Measurements from ENCODE around the gene GPC3. TPM values are rescaled to one million over a fixed set of nuclear protein-coding genes. Genes with fewer than 3 reads are reported as not detected.
A peak's percentile ranks its signal among the peaks of the same experiment; 100 is the strongest.

GPC3 gene
- total and polyA plus RNA-seq, 3 experiments from 2014 or later: not detected

DNA sequence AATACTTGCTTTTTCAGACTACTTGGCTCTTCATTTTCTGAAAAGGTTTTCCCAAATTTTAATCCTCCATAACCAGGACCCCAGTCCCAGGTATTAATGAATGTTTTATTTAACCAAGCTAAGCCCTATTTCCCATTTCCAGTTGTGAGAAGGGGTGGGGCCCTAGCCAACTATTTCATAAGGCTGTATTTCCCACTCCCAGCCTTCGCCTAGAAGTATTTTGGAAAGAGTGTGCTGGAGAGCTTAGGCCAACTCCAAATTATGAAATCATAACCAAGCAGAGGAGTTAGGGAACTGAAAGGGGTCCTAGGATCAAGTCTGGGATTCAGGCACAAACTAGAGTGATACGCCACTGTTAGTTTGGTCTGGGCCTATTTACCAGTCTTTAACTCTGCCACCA lies 421.7 kb downstream of the GPC3 start:
- H3K4me1 ChIP-seq (ENCODE audit: insufficient read depth, low read length): no peaks in the 10 kb centered on the region
- Mint-ChIP-seq H3K4me3 (no peak overlapping the region), H3K36me3 (no peaks in the 10 kb centered on the region), H3K4me1 (no peaks in the 10 kb centered on the region), H3K27me3 (peaks cover 0 to 2% of the 10 kb centered on the region in 2 donors), H3K27ac (no peak overlapping the region), H3K9me3 (no peaks in the 10 kb centered on the region)
- ChIA-PET CTCF (no interaction called here), POLR2A (no interaction called here)
- no peaks in the 10 kb centered on the region for H3K27me3 ChIP-seq (ENCODE audit: insufficient read depth, low read length, poor library complexity, severe bottlenecking)
- no peak overlapping the region for H3K4me3 ChIP-seq (ENCODE audit: low read length)
- H3K27ac ChIP-seq (ENCODE audit: low read depth, low read length): no peak overlapping the region
- DNase-seq: no peak
- H3K36me3 ChIP-seq (ENCODE audit: insufficient read depth, low read length): no peaks in the 10 kb centered on the region
- H3K9me3 ChIP-seq (ENCODE audit: low read length): no peaks in the 10 kb centered on the region

DNA sequence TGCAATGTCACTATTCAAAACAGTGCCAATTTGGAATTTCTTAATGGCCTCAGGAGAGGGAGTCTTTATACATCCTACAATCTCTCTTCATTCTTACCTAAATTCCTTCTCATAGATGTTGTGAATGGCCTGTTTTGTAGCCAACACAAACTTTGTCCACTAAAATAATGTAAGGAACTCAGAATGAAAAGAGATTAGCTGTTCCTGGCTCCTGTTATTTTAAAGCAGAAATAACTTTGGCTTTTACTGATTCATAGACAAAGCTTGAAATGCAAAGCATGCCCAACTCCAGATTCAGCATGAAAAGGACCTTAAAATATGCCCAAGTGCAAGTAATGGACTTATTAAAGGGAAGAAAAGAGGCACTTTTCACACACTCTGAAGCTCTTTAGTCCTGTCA lies 424.1 kb downstream of the GPC3 start:
- no peak overlapping the region for H3K27ac Mint-ChIP-seq
- Histone ChIP-seq H3K4me3 (ENCODE audit: low read length) (no peak overlapping the region), H3K9me3 (ENCODE audit: low read length) (no peaks in the 10 kb centered on the region), H3K4me1 (ENCODE audit: insufficient read depth, low read length) (no peaks in the 10 kb centered on the region), H3K36me3 (ENCODE audit: insufficient read depth, low read length) (no peaks in the 10 kb centered on the region), H3K27me3 (ENCODE audit: insufficient read depth, low read length, poor library complexity, severe bottlenecking) (no peaks in the 10 kb centered on the region), H3K27ac (ENCODE audit: low read depth, low read length) (no peak overlapping the region)
- H3K9me3 Mint-ChIP-seq: no peaks in the 10 kb centered on the region
- H3K4me3 Mint-ChIP-seq: no peak overlapping the region
- H3K4me1 Mint-ChIP-seq: no peaks in the 10 kb centered on the region
- no peaks in the 10 kb centered on the region for H3K36me3 Mint-ChIP-seq
- no peak for DNase-seq
- ChIA-PET CTCF (no interaction called here), POLR2A (no interaction called here)
- peaks cover 0 to 2% of the 10 kb centered on the region in 2 donors for H3K27me3 Mint-ChIP-seq

DNA sequence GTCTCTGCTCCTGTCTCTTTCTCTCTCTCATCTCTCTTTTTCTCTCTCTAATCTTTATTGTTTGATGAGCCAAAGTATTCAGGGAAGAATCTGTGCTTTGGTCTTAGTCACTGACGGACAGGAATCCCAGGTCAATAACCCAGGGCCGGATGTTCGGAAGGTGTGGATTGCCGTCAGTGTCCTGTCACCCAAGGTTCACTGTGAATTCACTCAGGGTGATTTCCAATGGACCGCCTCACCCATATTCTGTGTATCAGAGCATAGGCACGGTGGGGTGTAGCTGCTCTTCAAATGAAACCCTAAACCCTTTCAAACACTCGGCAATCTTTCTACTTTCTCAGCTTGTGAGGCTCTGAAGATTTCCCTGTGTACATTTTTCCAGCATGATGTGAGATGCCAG lies 425.5 kb downstream of the GPC3 start:
- Mint-ChIP-seq H3K4me1 (no peaks in the 10 kb centered on the region), H3K9me3 (peaks cover 0 to 4% (median 0%) of the 10 kb centered on the region in 5 donors), H3K4me3 (no peak overlapping the region), H3K27me3 (peaks cover 0 to 10% of the 10 kb centered on the region in 2 donors), H3K36me3 (no peaks in the 10 kb centered on the region), H3K27ac (peak overlapping the region in 1 of 8 donors; percentile 5)
- no peaks in the 10 kb centered on the region for H3K9me3 ChIP-seq (ENCODE audit: low read length)
- ChIA-PET CTCF (no interaction called here), POLR2A (no interaction called here)
- no peak overlapping the region for H3K4me3 ChIP-seq (ENCODE audit: low read length)
- DNase-seq: no peak
- no peaks in the 10 kb centered on the region for H3K27me3 ChIP-seq (ENCODE audit: insufficient read depth, low read length, poor library complexity, severe bottlenecking)
- no peaks in the 10 kb centered on the region for H3K36me3 ChIP-seq (ENCODE audit: insufficient read depth, low read length)
- H3K27ac ChIP-seq (ENCODE audit: low read depth, low read length): no peak overlapping the region
- H3K4me1 ChIP-seq (ENCODE audit: insufficient read depth, low read length): no peaks in the 10 kb centered on the region

DNA sequence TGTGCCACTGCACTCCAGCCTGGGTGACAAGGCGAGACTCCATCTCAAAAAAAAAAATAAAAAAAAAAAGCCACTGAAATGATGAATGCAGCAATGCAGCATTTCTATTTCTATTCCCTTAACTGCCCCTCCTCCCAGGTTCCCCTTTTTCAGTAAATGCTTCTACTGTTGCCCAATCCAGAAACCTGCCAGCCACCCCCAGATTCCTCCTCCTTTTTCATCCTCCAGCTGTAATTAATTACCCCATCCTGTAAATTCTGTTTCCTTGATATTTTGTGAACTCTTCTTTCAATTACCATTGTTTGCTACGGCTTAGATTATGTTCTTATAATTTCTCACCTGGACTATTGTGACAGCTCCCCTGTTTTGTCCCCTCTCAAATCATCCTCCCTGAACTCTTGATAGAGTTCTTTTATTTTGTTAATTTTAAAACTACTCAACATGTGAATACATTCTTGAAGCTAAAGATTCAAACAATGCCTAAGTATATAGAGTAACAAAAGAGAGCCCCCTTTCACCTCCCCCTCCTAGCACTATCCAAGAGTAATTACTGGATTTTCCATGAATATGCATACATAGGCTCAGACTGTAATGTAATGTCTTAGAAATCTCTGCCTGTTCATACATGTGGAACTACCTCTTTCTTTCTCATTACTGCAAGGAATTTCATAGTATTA lies 429.5 kb downstream of the GPC3 start:
- no peaks in the 10 kb centered on the region for H3K36me3 Mint-ChIP-seq
- ChIA-PET CTCF (no interaction called here), POLR2A (no interaction called here)
- H3K9me3 Mint-ChIP-seq: peaks cover 0 to 4% (median 2%) of the 10 kb centered on the region in 5 donors
- no peaks in the 10 kb centered on the region for H3K4me1 ChIP-seq (ENCODE audit: insufficient read depth, low read length)
- DNase-seq: no peak
- peaks cover 0 to 11% of the 10 kb centered on the region in 2 donors for H3K27me3 Mint-ChIP-seq
- H3K9me3 ChIP-seq (ENCODE audit: low read length): no peaks in the 10 kb centered on the region
- no peak overlapping the region for H3K27ac Mint-ChIP-seq
- no peaks in the 10 kb centered on the region for H3K36me3 ChIP-seq (ENCODE audit: insufficient read depth, low read length)
- H3K4me3 Mint-ChIP-seq: no peak overlapping the region
- H3K4me3 ChIP-seq (ENCODE audit: low read length): no peak overlapping the region
- H3K4me1 Mint-ChIP-seq: no peaks in the 10 kb centered on the region
- H3K27ac ChIP-seq (ENCODE audit: low read depth, low read length): no peak overlapping the region
- no peaks in the 10 kb centered on the region for H3K27me3 ChIP-seq (ENCODE audit: insufficient read depth, low read length, poor library complexity, severe bottlenecking)

DNA sequence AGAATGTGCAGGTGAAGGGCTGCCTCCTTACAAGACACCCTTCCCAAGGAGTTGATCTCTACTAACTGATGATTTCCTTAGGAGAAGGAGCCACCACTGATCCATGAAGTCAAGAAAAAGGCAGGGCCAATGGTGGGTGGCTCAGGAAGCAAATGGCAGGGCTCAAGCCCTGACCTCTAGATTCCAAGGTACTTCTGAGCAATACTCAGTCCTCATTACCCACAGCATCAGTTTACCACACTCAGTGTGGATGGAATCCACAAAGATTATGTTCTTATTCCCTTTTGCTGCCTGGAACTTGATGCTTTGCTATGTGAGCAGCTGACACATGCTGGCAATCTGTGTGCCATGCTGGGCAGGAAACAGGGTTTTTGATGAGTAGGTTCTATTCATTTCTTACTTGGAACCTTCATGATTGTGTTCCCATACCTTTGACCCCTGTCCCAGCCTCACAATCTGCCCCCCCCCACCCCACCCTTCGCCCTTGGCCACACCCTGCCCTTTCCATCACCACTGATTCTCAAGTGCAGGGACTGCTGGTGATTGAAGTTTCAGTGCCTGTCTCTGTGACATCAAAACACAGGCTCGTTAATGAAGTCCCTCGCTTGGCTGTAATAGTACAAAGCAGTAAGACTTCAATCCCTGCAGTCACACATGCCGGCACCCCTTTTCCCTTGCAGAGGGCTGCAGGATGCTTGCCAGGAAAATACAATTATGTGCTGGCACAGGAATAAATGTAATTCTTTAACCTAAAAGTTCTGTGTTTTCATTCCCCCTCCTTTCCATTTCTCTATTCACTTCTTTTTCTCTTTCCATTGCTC lies 434.5 kb downstream of the GPC3 start:
- no peak overlapping the region for H3K4me3 Mint-ChIP-seq
- H3K36me3 Mint-ChIP-seq: no peaks in the 10 kb centered on the region
- ChIA-PET POLR2A (no interaction called here), CTCF (no interaction called here)
- no peaks in the 10 kb centered on the region for H3K36me3 ChIP-seq (ENCODE audit: insufficient read depth, low read length)
- H3K27me3 Mint-ChIP-seq: peaks cover 0 to 10% of the 10 kb centered on the region in 2 donors
- DNase-seq: no peak
- no peaks in the 10 kb centered on the region for H3K9me3 ChIP-seq (ENCODE audit: low read length)
- peaks cover 0 to 4% (median 2%) of the 10 kb centered on the region in 5 donors for H3K9me3 Mint-ChIP-seq
- H3K27ac ChIP-seq (ENCODE audit: low read depth, low read length): no peak overlapping the region
- H3K4me3 ChIP-seq (ENCODE audit: low read length): no peak overlapping the region
- no peaks in the 10 kb centered on the region for H3K27me3 ChIP-seq (ENCODE audit: insufficient read depth, low read length, poor library complexity, severe bottlenecking)
- H3K27ac Mint-ChIP-seq: no peak overlapping the region
- no peaks in the 10 kb centered on the region for H3K4me1 Mint-ChIP-seq
- no peaks in the 10 kb centered on the region for H3K4me1 ChIP-seq (ENCODE audit: insufficient read depth, low read length)

DNA sequence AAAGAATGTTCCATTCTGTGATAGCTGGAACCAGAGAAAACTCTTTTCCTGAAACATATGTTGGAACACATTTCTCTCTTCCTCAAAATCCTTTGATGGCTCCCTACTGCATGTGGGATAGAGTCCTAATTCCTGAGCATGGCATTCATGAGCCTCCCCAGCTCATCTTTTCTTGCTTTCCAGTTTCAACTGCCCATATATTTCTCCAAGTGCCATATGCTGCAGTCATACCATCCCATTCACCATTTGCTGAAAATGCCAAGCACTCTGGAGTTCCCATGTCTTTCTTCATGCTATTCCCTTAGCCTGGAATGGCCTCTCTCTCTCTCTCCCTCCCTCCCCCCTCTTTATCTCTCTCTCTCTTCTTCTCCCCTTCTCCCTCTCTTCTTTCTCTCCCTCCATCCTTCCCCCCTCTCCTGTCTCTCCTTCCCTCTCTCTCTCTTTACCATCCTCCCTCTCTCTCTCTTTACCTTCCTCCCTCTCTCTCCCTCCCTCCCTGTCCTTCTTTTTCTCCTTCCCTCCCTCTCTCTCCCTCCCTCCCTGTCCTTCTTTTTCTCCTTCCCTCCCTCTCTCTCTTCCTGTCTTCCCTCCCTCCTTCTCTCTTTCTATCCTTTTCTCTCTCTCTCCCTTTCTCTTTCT lies 436.0 kb downstream of the GPC3 start:
- ChIA-PET POLR2A (no interaction called here), CTCF (no interaction called here)
- Mint-ChIP-seq H3K36me3 (no peaks in the 10 kb centered on the region), H3K4me3 (no peak overlapping the region), H3K9me3 (peaks cover 0 to 4% (median 0%) of the 10 kb centered on the region in 5 donors), H3K27ac (no peak overlapping the region), H3K4me1 (no peaks in the 10 kb centered on the region), H3K27me3 (peaks cover 0 to 5% of the 10 kb centered on the region in 2 donors)
- Histone ChIP-seq H3K36me3 (ENCODE audit: insufficient read depth, low read length) (no peaks in the 10 kb centered on the region), H3K4me3 (ENCODE audit: low read length) (no peak overlapping the region), H3K4me1 (ENCODE audit: insufficient read depth, low read length) (no peaks in the 10 kb centered on the region), H3K27ac (ENCODE audit: low read depth, low read length) (no peak overlapping the region), H3K9me3 (ENCODE audit: low read length) (no peaks in the 10 kb centered on the region), H3K27me3 (ENCODE audit: insufficient read depth, low read length, poor library complexity, severe bottlenecking) (no peaks in the 10 kb centered on the region)
- DNase-seq: no peak

DNA sequence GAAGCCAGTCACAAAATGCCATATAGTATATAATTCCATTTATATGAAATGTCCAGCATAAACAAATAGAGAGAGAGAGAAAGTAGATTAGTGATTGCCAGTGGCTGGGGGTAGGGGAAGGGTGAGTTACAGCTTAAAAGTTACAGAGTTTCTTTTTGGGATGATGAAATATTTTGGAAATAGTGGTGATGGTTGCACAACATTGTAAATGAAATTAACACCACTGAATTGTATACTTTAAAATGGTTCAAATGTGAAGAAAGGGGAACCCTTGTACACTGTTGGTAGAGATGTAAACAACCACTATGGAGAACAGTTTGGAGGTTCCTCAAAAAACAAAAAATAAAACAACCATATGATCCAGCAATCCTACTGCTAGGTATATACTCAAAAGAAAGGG lies 439.0 kb downstream of the GPC3 start:
- no peak overlapping the region for H3K4me3 ChIP-seq (ENCODE audit: low read length)
- no peaks in the 10 kb centered on the region for H3K27me3 ChIP-seq (ENCODE audit: insufficient read depth, low read length, poor library complexity, severe bottlenecking)
- DNase-seq: no peak
- Mint-ChIP-seq H3K9me3 (peaks cover 0 to 4% (median 0%) of the 10 kb centered on the region in 5 donors), H3K27ac (no peak overlapping the region), H3K27me3 (peaks cover 0 to 3% of the 10 kb centered on the region in 2 donors), H3K36me3 (no peaks in the 10 kb centered on the region), H3K4me1 (no peaks in the 10 kb centered on the region), H3K4me3 (no peak overlapping the region)
- H3K27ac ChIP-seq (ENCODE audit: low read depth, low read length): no peak overlapping the region
- H3K4me1 ChIP-seq (ENCODE audit: insufficient read depth, low read length): no peaks in the 10 kb centered on the region
- no peaks in the 10 kb centered on the region for H3K36me3 ChIP-seq (ENCODE audit: insufficient read depth, low read length)
- POLR2A ChIA-PET: no interaction called here
- CTCF ChIA-PET: no interaction called here
- H3K9me3 ChIP-seq (ENCODE audit: low read length): no peaks in the 10 kb centered on the region

DNA sequence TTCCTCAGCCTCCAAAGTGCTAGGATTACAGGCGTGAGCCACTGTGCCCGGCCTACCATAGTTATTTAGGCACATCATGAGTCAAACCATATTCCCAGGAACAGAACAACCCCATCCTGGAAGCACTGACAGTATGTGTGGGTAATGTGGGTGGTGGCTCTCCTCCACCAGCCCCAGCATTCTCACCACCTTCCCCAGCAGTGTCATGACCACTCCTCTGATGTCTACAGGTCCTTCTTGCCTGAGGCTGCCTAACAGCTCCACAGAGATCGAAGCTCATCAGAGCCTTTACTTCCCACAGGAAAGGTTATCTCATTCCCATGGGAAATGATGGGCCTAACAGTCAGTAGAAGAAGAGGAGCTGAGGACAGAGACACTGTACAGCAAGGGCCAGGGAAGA lies 440.6 kb downstream of the GPC3 start:
- POLR2A ChIA-PET: no interaction called here
- H3K4me3 Mint-ChIP-seq: no peak overlapping the region
- Histone ChIP-seq H3K36me3 (ENCODE audit: insufficient read depth, low read length) (no peaks in the 10 kb centered on the region), H3K27me3 (ENCODE audit: insufficient read depth, low read length, poor library complexity, severe bottlenecking) (no peaks in the 10 kb centered on the region), H3K4me3 (ENCODE audit: low read length) (no peak overlapping the region), H3K4me1 (ENCODE audit: insufficient read depth, low read length) (no peaks in the 10 kb centered on the region), H3K27ac (ENCODE audit: low read depth, low read length) (no peak overlapping the region), H3K9me3 (ENCODE audit: low read length) (no peaks in the 10 kb centered on the region)
- no peaks in the 10 kb centered on the region for H3K4me1 Mint-ChIP-seq
- H3K27ac Mint-ChIP-seq: no peak overlapping the region
- CTCF ChIA-PET: no interaction called here
- no peaks in the 10 kb centered on the region for H3K36me3 Mint-ChIP-seq
- peaks cover 0 to 3% of the 10 kb centered on the region in 2 donors for H3K27me3 Mint-ChIP-seq
- DNase-seq: no peak
- H3K9me3 Mint-ChIP-seq: peaks cover 0 to 4% (median 0%) of the 10 kb centered on the region in 5 donors
